Activated naive CD4-positive, alpha-beta T cell (primary cell): ENCODE data around the gene KCNJ15.
A peak's percentile ranks its signal among the peaks of the same experiment; 100 is the strongest.
"Not testable (repeated sequence)": the region's sequence is repeated elsewhere in the genome, so short reads cannot be mapped to it uniquely, and the experiment has no call there.

ENCODE experiments used
- DNase-seq, 4 experiments: peaks; one replicate each; lab custom pipeline; 2025; lab: John Stamatoyannopoulos, UW

KCNJ15 gene

DNA sequence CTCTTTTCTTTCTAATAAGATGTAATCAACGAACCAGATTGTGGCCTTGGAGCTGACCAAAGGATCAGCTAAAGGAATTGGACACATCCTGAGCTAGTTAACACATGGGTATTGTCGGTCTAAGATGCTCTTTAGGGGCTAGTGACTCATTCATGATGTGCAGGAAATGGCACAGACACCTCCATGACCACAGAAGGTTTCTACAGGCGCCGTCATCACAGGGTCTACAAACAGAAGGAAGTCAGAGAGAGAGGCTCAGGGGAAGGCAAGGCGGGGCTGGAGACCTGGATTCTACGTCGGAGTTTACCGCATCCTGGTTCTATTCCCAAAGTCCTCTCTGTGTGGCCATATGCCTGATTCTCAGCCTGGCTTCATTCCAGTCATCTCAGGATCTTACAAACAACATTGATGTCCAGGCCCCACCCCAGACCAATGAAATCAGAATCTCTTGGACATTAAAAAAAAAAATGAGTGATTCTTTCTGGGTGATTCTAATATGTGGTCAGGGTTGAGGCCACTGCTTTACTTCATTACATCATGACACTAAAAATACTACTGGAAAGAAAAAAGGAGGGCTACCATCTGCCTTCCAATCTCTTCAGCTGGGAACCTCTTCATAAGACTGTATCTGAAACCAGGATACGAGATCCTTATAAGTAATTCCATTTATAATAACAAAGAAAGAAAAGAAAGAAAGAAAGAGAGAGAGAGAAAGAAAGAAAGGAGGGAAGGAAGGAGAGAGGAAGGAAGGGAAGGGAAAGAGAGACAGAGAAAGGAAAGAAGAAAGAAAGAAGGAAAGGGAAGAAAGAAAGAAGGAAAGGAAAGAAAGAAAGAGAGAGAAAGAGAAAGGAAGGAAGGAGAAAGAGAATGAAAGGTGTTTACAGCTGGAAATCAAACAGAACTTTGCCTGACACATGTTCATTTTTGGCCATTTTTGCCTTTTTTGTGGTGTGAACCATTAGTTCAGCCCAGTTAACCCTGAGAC is 11.6 kb upstream of the KCNJ15 start:
- peak in 3 of 4 experiments; percentile 4 to 56 (median 35) for DNase-seq

DNA sequence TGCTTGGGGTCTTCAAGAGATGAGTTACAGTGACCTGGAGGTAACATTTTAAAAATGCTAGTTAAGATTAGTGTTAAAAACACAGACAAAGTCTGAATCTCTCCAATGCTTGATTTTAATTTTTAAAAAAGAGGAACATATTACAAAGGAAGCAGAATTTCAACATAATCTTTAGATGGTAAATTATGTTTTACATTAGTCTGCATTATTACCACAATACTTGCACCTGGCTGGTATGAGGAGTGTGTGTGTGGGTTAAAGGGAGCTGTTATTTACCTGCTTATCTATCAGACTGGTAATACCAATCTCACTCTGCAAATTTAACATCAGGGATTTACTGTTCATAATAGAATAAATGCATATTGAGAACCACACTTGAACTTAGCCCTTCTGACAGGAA is 10.3 kb upstream of the KCNJ15 start:
- no peak for DNase-seq

DNA sequence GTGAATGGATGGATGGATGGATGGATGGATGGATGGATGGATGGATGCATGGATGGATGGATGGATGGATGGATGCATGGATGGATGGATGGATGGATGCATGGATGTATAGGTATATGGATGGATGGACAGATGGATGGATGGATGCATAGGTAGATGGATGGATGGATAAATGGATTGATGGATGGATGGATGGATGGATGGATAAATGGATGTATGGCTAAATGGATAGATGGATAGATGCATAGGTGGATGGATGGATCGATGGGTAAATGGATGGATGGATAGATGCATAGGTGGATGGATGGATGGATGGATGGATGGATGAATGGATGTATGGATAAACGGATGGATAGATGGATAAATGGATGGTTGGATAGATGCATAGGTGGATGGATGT is 9.7 kb upstream of the KCNJ15 start:
- DNase-seq: not testable (repeated sequence)

DNA sequence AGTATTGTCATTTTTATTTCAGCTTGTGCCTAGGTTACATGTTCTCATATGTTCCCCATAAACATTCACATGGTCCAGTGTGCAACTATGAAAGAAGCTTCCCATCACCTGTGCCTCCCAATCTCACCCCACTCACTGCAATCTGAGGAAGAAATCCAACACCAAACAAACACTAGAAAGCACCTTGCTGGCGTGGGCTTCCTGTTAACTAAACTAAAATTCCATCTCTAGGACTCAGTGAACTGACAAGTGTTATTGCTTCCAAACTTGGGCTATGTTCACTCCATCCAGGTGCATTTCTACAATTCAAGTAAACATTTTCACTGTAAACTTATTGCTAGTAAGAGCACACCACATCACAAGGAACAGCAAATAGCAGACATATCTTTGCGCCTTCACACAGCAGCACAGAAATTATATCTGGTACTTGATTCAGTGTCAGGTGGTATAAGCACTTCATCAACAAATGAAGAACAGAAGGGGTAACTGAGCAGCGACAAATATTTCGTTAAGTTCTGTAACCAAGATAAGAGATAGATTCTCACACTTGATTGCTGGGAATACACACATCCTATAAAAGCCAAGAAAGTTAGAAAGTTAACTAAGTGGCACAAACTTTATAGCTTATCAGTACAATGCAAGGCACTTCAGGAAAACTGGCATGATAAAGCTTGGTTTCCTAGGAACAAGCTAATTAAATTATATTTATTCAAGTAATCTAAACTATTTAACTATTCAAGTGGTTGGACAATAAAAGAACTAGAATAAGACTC is 8.9 kb upstream of the KCNJ15 start:
- DNase-seq: no peak

DNA sequence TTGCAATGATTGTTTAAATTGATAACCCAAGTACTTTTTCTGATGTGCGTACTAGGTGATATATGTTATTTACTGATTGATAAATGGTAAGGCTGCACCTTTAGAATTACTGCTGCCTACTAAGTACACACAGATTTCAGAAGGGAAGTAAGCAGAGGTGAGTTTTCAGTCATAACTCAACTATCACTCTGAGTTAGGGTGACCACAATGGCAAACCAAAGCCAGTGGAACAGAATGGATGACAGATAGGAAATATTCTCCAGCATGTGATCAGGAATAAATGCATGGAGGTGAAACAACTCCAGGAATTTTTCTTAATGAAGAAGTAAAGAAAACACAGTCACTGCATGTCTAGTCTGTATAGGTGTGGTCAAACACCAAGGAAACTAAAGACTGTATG is 7.5 kb upstream of the KCNJ15 start:
- no peak for DNase-seq

DNA sequence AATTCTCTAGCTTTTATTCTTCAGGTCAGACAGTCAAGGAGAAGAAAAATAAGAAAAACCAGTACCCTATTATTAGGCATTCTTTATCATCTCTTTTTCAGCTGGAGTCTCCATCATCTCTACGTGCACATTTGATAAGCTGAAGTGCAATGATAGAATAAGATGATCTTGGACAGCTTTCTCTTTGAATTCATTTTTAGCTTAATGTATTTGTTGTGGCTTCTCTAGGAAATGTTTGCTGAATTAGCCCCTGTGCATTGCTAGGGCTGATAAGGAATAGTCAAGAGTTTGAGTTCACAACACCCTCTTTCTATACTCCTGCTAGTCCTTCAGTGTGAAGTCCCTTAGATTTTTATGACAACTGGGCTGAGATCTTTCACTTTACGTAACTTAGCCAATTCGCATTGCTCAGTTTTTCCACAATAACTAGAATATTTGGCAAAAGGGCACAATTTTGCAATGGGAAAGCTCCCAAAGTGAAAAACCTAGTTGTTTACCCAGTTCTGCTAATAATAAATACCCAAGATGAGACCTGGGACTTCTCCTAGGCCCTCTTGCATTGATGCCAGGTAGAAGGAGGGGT is 7.0 kb upstream of the KCNJ15 start:
- no peak for DNase-seq

DNA sequence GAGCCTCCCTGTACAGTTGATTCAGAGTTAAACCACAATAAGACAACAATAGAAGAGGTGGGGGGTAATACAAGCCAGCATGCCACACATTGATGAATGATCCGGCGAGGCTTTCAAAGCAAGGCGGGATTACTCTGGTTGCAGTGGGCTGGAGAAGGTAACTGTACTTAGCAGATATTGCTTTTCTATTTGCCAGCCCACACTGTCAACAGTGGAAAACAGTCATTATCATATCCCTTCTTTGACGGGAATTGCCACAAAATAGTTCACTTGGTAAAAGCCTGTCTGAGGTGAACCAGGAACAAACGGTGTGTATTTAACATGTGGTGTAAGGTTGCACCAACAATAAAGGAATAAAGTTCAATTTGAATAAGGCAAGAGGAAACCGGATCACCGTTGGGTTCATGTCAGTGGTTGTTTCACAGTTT is 5.8 kb upstream of the KCNJ15 start:
- no peak for DNase-seq

DNA sequence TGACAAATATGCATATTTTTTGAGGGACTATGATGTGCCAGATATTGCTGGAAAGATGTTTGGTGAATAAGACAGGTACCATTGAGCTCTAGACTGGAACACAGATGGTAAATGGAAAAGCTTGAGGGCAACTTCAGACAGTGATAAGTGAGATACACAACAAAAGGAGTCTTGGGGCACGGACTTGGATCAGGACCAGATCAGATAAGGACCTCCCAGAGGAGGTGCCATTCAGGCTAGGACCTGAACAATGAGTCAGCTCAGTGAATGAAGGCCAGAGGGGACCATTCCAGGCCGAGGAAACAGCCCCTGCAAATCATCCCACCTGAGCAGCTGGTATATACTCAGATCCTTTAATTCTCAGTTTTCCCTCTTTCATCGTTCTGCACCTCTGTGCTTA is 1.8 kb upstream of the KCNJ15 start:
- DNase-seq: no peak

DNA sequence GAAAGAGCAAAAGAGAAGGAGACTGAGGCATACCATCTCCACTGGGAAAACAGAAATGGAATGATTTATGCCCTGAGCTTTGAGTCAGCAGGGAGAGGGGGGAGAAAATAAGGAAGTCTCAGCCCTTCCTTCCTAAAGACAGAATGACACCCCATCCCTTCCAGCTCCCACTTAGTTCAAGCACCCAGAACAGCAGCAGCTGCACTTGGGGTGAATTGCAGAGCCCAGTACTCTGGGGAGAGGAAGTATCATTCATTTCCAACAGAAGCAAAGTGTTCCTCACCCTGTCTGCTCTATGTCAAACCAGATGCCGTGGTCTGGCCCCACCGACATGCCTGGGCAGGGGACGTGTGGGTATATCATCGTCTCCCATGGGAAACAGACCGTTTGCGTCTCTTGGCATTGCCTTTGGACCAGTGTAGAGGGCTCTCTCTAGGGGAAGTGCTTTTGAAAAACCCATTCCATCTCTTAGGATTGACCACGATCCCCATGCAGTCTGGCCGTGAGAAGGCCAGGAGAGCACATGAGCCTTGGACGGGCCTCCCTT is 1.1 kb upstream of the KCNJ15 start:
- no peak for DNase-seq

DNA sequence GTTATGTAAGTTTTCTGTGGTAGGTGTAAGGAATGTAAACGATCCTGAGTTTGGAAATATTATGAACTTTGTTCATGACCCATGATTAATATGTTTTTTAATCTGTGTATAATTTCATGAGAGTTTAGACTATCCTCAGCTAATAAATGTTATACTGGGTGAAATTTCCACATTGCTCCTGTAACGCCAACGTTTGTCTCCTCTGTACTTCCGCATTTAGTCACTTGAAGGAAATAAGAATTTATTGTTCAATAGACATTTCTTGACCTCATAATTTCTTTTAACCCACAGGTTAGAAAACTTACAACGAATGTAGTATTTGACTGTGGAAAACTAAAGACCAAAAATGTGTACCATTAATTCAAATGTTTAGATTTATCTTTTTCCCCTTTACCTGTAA is 876 bp downstream of the KCNJ15 start:
- no peak for DNase-seq

DNA sequence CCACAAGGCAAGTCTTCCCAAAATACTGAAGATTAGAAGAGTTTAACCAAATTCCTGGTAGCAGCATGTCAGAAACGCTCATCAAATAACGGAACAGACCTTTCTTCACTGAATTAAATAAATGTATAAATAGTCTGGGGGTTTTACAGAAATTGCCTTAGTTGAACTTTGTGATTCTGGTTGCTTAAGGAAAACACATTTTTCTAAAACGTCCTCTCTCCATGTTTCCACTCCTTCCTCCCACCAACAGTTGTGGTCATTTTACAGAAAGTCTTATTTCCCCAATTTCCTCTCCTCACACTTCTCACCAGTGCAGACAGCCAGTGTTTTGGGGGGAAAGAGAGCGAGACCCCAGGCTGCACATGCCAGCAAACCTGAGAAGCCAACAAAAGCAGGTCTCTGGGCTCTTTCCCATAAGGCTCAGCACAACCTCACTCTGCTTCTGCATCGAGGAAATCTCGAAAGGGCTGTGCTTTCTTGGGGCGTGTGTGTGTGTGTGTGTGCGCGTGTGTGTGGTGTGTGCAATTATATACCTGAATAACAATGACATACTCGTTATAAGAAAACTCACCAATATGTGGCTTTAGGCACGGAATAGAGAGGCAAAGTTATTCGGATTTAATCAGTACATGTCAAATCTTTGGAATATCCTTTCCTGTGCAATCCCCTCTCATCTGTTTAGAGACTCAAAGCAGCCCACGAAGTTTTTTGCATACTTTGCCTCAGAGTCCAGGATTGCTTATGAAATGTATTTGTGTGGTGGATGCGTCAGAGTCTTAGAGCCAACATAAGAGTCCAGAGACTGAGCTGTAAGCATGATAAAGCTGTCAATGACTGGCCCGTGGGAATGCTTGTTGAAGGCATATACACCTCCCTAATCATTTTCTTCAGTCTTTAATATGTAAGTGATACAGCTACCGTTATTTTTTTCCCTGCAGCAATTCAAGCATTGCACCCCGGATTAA is 2.0 kb downstream of the KCNJ15 start:
- no peak for DNase-seq

DNA sequence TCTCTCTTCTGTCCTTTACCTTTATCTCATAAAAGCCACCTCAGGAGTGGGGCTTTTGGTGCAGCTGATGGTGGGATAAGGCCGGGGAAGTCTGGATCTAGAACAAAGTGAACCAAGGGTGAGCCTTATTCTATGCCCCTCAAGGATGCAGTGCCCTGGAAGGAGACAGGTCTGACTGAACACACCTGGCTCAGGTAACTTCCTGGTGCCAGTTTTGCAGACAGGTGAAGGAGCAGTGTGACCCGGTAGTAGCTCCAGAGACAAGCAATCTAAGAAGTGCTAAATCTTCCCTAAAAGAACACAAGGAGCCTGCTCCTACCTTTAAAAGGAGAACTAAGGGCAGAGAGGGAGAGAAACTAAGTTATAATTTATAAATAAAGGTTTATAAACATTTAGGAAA is 2.9 kb downstream of the KCNJ15 start:
- no peak for DNase-seq

DNA sequence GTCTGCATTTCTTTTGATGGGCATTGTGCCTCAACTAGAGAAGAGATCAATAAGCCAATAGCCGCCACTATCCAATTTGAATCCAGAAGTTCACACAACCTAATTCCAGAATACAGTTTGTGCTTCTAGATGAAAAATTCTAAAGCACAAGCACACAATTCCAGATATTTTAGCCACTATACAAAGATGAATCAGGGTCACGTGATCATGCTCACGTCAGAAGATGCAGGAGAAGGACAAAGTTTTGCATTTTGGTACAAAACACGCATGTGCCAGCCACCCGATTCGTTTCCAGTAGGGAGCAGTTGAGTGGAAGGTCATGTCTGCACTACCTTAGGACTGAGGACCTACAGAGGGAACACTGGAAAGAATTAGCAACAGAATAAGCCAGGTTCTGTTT is 3.6 kb downstream of the KCNJ15 start:
- no peak for DNase-seq

DNA sequence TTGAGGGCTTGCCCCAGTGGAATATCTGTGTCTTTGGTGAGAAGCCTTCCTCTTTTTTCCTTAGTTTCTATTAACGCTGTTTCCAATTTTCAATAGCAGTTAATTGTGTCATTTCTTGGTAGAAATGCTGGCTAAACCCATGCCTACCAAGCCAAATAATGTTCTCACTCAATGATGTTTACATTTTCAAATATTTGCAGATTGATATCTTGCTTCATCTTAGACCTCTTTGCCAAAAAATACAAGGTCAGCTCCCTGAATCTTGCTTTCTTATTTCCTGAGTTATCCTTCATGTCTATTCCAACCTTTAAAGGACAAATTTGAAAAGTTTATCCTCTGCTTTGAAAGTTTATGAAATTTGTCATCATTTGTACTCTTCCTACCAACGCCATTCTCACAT is 5.1 kb downstream of the KCNJ15 start:
- no peak for DNase-seq

DNA sequence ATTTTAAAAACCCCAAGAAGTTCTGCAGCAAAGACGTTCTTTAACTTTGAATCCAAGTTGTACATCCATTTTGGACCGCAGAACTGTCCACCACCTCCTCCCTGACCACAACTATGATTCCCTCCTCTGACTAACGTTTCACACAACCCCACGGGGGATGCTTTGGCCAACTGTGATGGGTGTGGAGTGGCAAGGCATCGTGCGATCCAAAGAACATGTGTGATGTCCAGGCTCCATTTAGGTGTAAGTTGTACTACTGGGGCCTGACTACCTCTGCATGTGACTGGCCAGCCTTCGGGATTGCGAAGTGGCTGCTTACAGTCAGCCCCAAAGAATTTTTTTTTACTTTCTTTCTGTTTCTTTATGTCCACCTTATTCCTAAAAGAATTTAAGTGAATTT is 6.7 kb downstream of the KCNJ15 start:
- DNase-seq: no peak

DNA sequence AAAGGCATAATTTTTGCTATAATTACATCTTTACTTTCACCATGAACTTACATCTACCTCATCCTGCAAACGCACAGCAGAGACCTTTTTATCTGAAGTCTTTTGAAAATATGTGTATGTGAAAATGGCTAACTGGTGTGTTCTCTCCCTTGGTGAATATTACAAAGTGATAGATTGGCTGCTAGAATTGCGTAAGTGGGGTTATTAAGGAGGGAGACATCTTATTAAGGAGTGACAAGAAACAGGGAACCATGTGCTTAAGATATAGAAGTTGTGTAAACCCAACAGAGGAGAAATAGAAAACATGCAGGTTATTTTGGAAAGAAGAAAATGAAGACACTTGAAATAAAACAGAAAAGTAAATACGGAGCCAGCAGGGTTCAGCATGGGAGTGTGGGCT is 7.8 kb downstream of the KCNJ15 start:
- DNase-seq: no peak

DNA sequence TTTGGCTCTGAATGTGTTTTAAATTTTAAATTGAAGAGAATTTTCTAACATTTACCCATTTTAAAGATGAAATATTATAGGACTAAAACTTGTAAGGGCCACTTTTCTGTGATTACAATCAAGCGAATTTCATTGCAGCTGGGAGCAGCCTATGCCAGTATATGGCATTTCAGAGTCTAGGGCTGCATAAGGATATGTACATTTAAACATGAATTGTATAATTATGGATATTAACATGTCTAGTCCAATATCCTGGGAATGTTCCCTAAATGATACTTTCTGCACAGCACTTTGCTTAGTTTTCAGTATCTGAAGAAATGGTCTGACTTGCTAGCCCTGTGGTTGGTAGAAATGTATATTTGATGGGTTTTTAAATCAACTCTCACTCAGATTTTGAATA is 8.4 kb downstream of the KCNJ15 start:
- DNase-seq: no peak

DNA sequence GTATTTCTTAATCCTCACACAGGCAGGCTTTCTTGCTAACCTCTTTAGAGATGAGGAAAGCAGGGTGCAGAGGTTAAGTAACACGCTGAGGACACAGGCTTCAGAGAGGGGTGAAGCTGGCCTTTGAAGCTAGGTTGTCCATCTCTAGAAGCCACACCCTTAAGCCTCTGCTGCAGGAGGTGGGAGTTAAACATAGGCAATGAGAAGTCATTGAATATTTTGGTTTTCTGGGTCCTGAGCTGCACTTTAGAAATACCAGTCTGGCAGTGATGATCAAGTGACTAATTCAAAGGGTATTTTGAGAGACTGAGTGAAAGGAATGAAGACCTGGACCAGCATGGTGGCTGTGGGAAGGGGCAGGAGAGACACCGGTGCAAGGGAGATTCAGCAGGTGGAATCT is 9.9 kb downstream of the KCNJ15 start:
- no peak for DNase-seq

DNA sequence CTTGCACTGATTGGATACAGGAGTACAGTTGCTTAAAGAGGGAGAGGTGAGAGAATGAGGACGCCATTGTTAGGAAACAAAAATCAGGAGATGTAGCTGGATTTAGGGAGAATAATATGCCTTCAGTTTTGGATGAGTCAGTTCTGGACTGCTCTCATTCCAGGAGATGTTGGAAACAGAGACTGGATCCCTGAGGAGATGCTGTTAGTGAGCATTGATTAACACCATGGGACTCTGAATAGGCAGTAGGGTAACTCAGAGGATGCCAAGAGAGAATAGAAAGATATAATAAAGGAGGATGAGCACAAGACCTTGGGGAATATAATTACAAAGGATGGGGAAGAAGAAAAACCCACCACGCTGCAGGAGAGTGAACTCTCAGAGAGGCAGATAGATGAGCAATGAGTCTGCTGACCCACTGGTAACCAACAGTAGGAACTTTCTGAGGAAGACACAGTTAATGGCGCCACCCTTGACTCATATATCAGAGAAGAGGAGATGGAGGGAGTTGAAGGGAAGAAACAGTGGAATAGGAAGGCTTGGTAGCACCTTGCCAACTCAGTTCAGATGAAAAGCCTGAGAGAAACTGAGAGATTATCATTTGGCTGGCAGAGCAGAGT is 10.5 kb downstream of the KCNJ15 start:
- DNase-seq: no peak

DNA sequence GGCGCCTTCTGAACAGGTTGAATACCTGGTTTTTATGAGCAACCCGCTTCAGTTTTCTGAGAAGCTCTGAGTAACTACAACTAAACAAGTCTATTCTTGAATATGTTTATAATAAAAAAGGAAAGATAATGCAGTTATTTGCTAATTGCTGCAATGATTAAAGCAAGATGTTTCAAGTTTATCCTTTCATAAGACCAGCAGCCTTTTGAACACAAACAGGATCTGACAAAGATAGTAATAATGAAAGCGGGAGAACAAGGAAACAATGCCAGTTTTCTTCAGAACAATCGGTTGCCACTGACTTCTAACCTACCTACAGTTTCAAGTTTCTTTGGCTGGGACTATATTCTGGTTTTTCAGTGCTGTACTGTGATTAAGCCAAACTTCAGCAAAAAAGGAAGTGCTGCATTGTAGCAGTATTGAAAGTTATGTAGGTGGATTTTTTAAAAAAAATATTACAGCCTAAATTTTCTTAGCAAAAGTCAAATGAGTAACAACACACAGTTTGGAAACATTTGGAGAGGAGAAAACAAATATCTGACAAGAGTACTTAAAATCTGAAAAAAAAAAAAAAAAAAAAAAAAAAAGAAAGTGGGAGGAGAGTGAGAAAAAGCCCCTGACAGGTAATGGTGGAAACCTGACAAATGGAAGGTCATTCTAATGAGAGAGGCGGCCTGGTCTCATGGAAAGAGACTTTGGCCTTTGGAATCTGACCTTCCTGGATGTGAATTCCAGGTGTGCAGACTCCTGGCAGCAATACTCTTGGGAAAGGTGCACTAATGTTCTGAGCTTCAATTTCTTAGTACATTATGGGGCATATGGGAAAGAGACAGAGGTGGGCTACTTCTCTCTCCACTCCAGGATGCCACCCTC is 11.4 kb downstream of the KCNJ15 start:
- DNase-seq: no peak
